Stimulated activated CD8-positive, alpha-beta memory T cell treated with anti-CD3 and anti-CD28 coated beads, Interleukin-15, amount 100 ng/mL, for 4 hours (primary cell): ENCODE measurements around the gene TYK2.
"Not testable (repeated sequence)": the region's sequence is repeated elsewhere in the genome, so short reads cannot be mapped to it uniquely, and the experiment has no call there.

Source experiments
- DNase-seq, 2 donors: peaks; one replicate each; pipeline ENCODE4 v3.0.0-alpha.2; 2020; ENCODE audit warnings: low read depth in 2 of 2

The TYK2 gene

DNA sequence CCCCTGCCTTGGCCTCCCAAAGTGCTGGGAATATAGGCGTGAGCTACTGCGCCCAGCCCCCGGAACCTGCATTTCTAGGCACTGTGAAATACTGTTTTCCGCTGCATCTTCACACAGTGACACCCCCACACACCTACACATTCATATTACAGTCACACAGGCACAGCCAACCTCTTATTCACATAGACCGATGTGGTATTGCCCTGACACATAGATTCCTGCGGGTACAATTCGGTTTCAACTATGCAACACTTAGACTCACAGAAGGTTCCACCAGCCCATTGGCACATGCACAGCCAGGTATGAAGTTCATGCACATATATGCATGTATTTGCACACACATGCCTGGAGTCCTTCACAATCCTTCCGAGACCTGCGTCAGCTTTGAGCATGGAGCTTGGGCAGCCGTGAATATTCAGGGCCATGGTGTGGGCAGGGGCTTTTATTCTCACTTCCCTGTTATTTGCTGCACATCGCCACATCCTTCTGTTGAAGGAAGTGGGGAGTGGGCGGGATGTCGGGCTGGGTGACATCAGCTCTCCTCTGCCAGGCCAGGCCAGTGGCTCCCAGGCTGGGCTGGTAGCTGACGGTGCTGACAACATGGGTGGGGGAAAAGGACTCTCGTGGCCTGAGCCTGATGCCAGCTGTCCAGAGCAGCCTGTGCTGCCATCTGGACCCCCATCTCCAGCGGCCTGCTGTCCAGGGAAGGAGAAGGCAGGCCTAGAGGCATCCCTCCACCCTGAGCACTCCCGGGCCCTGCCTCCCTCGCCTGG is 28.3 kb upstream of the TYK2 start:
- peak in 1 of 2 donors; percentile 64 for DNase-seq

DNA sequence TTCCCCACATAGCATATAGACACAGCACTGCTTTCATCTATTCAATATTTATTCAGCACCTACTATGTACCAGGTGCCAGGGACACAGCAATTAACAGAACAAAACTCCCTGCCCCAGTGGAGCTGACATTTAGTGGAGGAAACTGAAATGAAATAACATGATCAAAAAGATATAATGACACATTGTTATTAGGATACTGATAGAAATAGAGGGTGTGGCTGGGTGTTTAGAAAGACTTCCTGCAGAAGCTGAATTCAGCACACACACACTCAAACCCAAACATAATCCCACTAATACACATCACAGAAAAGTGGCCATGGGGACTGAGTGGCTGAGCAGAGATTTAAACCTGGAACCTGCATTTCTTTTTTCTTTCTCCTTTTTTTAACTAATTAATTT is 26.7 kb upstream of the TYK2 start:
- DNase-seq, result no peak

DNA sequence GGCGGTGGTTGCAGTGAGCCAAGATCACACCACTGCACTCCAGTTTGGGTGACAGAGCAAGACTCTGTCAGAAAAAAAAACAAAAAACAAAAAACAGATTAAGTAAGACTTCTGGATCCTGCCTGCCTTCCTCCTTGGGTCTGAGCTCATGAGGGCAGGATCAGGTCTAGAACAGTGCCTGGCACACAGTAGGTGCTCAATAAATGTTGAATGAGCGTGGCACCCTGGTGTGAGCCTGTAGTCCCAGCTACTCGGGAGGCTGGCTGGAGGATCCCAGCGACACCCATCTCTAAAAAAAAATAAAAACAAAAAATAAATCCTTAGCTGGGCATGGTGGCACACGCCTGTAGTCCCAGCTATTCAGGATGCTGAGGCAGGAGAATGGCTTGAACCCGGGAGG is 25.8 kb upstream of the TYK2 start:
- DNase-seq, result no peak

DNA sequence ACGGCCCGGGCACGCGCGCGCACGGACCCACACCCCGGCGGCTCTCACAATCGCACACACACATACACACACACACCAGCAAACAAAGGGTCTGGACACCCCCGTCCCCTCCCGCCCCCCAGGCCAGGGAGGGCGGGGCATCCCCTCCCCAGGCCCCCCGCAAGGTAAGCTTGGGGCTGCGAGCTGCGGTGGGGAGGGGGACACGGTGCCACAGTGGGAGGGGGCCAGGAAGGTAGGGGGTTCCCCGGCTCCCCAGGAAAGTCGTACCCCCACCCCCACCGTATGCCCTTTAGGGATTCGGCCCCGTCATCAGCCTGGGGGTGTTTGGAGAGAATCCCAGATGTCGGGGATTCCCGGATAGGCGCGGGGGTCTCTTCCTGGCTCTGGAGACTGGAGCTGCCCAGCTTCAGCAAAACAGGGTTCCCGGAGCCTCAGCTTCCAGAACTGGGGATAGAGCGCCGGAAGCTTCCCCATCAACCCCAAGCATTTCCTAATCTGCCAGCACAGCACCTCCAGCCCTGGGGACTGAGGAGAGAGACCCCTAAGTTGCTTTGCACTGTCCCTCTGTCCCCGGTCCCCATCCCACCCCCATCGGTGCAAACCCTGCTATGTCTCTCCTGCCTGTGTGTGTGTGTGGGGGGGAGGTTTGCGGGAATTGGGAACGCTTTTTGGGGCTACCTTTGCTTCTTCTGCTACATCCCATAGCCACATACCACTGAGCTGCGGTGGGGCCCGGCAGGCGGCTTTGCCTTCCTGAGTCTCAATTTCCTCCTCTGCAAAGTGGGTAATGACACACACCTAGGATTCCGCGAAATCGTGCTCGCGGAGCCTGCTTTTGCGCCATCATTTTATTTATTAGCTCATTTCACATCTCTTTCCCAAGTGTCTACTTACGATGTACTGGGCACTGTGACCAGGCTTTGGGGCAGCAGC is 24.8 kb upstream of the TYK2 start:
- peak in 1 of 2 donors; percentile 37 for DNase-seq

DNA sequence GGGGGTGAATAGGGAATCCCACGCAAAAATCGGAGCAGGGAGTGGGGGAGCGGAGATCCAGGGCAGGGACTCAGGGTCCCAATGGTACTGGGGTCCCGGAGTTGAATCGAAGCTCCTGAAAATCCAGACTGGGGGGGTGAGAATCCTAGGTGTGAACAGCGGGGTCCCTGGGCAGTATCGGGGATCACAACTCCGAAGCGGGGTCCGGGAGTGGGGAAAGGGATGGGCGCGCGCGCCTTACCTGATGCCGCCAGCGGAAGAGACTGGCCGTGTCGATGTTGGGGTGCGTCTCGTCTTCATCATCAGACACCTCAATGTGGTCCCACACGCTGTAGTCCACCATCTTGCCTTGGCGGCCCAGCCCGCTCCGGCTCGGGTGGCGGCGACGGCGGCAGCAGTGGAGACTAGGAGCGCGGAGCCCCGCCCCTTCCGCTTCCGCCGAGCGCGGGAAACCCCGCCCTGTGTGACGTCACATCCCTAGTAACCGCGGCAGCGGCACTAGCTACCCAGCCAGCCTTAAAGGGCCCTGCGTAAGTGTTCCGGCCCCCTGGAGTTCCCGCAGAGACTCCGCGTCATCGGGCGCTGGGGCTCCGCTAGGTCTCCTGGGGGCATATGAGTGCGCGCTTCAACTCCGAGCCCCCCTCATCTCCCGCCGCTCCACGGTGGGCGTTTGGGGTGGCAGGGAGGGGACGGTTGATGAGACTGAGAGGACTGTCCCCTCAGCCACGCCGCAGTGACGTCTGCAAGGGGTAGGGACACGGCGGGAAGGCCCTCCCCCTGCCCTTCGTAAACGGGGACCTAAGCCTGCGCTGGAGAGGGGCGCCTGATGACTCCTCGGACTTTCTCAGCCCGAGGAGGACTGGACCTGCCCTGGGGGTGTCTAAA is 23.0 kb upstream of the TYK2 start, which contains the start of gene CDC37:
Gene CDC37 (minus strand): TSS at position 406 of the 885 bp plus-strand sequence. CDS start 63 bp downstream, at position 343.
- DNase-seq, result peak; percentile 93 to 98

DNA sequence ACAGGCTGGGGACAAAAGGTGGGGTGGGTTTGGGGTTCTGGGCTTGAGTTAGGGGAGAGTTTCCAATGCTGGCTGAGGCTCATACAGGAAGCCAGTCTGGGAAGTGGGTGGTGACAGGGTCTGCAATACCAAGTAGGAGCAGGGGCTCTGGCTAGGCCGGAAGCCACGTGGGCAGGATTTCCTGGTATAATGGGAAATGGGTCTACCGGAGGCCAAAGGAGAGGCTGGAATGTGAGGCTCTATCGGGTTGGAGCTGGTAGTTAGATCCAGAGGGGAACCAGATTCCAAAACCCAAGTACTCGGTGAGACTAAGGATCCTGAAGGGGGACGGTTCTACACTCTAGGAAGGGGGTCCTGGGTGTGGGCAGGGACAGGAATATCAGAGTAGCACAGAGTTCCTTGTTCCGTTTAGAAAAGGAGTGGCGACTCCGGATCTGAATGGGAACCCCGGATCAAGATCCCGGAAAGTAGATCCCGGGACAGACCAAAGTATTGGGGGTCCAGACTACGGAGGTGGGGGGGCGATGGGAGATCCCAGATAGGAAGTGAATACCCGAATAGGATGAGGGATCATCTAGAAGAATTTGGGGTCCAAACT is 22.2 kb upstream of the TYK2 start:
- no peak for DNase-seq

DNA sequence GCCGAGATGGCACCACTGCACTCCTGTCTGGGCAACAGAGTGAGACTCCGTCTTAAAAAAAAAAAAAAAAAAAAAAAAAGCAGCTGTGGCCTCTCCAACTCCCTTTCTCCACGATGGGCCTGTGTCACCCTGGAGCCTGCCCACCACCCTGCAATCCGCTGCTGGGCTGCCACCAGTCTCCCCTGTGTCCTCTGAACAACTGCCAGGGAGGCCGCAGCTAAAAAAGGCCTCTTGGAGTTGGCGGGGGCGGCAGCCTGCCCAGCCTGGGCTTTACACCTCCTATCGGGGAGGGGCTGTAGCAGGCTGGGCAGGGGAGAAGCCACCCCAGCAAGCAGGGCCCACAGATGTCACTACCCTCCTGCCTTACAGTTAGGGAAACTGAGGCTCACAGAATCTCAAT is 19.5 kb upstream of the TYK2 start:
- no peak for DNase-seq

DNA sequence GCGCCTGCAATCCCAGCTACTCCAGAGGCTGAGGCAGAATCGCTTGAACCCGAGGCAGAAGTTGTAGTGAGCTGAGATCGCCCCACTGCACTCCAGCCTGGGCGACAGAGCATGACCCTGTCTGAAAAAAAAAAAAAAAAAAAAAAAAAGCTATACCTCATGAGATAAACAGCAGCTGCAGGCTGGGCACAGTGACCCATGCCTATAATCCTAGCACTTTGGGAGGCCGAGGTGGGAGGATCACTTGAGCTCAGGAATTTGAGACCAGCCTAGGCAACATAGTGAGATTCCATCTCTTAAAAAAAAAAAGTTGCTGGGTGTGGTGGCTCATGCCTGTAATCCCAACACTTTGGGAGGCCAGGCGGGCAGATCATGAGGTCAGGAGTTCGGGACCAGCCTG is 19.0 kb upstream of the TYK2 start:
- not testable (repeated sequence) for DNase-seq

DNA sequence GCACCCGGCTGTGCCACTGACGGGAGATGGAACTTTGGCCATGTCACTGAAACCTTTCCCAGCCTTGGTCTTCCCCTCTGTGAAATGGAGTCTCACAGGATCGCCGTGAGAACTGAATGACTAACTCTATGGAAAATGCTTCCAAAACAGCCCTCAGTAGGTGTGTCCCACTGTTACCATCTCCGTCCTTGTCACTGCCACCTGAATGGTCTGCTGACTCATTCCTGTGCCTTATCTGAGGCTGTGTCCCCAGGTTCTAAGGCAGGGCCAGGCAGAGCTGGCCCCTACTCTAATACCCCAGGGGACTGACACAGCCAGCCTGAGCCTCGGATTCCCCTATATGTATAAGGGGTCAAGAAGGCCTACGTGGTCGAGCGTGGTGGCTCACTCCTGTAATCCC is 18.4 kb upstream of the TYK2 start:
- DNase-seq, result no peak

DNA sequence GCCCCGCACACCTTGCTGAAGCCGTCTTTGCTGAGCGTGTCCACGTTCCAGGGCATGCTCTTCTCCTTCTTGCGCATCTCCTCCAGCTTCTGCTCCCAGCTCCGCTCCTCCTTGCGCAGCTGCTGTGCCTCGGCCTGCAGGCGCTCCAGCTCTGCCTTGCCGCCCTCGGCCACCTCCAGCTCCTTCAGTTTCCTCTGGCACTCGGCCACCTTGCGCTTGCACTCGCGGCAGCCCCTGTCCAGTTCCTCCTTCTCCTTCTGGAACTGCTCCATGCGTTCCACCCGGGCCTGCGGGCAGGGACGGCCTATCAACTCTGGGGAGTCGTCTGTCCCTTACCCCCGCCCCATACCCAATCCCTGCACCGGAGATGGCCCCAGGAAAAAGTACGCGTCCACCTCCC is 15.5 kb upstream of the TYK2 start:
- no peak for DNase-seq

DNA sequence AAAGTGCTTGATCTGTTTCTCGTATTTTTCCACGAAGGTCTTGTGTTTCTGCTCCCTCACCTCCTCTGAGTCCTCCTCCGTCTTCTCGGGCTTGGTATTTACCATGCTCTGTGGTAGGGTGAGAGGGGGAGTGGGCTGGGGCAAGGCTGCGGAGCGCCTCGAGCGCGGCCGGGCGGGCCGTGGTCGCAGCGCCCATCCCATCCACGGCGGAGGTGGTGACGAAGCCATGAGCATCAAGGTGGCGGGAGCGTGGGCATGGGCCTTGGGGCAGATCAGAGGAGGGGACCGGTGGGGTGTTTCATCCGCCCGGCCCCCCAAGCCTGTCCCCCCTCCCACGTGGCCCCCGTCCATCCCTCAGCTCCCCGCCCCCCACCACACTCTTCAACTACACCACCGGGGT is 15.1 kb upstream of the TYK2 start:
- no peak for DNase-seq

DNA sequence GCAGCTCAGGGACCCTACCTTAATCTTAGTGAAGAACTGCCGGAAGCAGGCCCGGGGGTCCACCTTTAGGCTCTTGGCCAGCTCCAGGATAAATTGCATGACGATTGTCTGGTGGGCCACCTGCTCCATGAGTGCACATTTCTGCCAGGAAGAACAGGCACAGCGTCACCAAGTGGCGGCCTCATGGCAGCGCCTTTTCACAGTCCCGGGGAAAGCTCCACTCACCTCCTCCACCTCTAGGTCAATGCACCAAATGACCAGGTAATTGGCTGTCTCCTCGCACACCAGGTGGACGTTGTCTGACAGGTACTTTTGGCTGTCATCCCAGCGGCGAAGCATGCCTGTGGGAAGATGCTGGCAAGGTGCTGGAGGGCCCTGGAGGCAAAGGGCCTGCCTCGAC is 14.6 kb upstream of the TYK2 start:
- DNase-seq, result no peak

DNA sequence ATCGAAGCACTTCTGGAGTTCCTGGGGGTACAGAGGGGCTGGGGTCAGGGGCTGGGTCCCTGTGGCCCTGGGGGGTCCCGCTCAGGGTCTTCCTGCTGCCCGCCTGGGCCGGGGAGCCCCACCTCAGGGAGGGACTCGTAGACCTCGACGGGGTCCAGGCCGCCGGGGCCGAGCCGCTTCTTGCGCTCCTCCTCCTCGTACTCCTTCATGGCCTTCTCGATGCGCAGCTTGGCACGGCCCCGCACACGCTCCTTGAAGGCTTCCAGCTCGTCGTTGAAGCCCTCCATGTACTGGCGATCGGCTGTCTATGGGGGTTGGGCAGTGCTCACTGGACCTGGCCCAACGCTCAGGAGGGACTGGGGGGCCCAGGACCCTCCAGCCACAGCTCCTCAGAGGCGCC is 12.8 kb upstream of the TYK2 start:
- no peak for DNase-seq

DNA sequence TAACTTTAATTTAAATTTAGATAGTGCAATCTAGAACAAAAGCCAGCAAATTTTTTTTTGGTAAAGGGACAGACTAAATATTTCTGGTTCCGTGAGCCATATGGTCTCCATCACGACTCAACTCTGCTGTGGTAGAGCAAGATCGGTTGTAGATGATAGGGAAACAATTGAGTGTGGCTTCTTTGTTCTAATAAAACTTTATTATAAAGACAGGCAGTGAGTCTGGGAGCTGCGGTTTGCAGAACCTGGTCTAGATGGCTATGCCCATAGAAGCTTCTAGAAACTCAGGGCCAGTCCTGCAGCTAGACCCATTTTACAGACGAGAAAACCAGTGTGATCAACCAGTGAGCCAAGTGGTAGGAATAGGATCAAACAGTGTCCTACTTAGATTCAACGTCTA is 11.7 kb upstream of the TYK2 start:
- DNase-seq, result no peak

DNA sequence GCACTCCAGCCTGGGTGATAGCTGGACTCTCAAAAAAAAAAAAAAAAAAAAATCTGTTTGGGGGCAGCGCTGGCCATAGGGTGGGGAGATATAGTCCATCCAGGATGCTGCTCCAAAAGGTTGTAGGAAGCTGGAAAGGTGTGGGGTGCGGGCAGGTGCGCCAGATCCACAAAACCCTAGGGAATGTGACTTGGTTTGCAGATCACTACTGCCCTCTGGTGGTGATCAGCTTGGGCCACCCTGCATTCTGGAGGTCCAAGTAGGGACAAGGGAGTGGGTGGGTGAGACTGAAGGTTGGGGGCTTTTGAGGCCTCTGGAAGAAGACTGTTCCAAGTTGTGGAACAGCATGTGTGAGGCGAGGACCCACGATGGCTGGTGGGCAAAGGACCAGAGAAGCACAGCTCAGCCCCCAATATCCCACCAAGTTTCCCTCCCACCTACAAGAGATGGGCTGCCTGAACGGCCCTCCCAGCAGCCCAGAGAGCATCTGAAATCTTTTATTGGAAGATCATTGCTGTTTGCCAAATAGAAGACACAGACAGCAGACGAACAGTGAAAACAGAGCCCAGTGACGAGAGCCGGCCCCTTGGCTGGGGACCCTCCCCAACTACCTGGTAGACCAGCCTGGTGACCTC is 10.4 kb upstream of the TYK2 start:
- peak in 1 of 2 donors; percentile 46 for DNase-seq

DNA sequence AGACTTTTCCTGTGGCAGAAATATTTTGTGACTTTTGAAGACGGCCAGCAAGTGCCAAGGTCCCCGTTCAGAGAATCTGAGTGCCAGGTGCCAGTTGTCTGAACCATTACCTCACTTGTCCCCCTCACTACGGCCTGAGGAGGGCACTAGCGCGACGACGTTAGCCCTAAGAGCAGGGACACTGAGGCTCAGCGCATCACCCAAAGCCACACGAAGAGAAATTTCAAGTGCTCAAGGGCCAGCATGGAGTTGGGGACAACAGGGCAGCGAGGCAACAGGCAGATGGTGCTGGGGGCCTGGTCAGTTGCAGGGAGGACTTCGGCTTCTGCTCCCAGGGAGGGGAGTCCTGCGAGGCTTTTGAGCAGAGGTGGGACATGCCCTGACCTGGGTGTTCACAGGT is 9.5 kb upstream of the TYK2 start:
- no peak for DNase-seq

DNA sequence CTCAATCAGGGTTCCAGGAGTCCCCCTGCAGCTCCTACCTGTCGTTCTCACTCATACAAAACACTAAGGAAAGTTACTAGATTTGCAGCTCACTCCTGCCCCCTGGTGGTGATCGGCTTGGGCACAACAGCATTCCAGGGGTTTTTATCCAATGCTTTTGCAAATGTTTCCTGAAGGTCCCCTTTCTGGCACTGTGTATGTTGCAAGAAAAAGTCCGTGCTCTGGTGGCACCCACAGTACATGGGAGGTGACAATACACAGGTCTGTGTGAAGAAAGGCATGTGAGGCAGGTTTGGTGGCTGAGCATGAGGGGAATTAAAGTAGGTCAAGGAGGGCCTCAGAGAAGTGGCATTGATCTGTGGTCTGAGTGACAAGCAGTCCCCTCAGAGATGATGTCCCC is 8.6 kb upstream of the TYK2 start:
- peak; percentile 49 to 58 for DNase-seq

DNA sequence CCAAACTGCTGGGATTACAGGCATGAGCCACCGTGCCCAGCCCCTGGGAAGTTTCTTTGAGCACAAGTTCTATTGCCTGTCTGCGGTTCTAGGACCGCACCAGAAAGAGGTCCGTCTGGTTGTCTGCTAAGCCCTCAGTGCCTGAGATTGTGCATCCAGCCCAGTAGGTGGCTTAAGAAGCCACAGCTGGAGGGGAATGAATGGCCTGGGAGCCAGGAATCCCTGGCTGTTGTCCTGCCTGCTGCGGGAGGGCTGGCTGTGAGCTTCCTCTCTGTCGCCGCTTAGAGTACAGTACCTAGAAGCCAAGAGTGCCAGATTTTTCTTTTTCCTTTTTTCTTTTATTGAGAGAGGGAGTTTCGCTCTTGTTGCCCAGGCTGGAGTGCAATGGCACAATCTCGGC is 4.2 kb upstream of the TYK2 start:
- no peak for DNase-seq

DNA sequence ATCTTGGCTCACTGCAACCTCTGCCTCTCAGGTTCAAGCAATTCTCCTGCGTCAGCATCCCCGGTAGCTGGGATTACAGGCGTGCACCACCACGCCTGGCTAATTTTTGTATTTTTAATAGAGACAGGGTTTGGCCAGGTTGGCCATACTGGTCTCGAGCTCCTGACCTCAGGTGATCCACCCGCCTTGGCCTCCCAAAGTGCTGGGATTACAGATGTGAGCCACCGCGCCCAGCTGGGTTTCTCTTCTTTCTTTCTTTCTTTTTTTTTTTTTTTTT is 2.8 kb upstream of the TYK2 start:
- not testable (repeated sequence) for DNase-seq

DNA sequence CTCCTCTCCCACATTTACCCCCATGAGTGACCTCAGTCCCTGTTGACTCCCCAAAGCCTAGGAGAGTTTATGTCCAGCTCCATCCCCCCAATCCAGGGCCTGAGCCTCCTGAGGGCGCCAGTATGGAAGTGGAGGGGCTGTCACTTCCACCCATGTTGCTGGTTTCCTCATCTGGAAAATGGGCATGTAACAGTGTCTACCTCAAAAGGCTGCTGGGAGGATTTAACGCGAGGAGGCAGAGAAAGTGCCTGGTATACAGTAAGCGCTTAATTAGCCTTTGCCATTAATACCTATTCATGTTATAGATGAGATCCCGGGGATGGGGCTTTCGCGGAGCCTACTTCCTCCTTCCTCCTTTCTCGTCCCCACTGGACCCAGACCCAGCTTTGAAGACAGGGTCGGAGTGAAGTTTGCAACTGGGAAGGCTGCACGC is 476 bp downstream of the TYK2 start:
- no peak for DNase-seq

DNA sequence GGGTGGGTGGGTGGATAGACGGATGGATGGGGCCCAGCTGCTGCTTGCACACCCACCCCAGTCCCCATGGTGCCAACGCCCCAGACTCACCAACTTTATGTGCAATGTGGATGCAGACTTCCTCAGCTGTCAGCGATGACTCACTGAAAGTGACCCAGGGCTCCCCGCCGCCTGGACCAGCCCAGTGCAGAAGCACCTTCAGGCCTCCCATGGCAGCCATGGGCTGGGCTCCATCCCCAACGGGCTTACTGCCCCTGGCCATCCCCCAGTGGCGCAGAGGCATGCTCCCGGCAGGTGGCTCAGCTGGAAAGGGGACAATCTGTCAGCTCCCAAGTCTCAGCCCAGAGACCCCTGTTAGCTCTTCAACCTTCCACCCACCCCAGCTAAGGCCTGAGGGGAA is 2.2 kb downstream of the TYK2 start:
- DNase-seq, result no peak
